ENCODE results near the gene TMED3. TPM values are rescaled to one million over a fixed set of nuclear protein-coding genes. Genes with fewer than 3 reads are reported as not detected.

Gene TMED3
- total and polyA plus RNA-seq, 2 donors (not counting 3 experiments of a cell fraction or from before 2014, with no cell fraction given): 105 to 322 TPM

GRCh38 chr15:79261836-79262235 lies 49.1 kb upstream of the TMED3 start:
- FAIRE-seq (no peak), DNase-seq (ENCODE audit: low read depth, low spot score) (no peak)
- TF ChIP-seq EZH2 (IDR thresholded peaks at IDR 0.05; ENCODE audit: borderline replicate concordance, low read depth, low read length, severe bottlenecking): no peak
- no peak for TF ChIP-seq POLR2A (IDR thresholded peaks at IDR 0.05; ENCODE audit: low read depth, low read length)
- no peak for TF ChIP-seq MYC (IDR thresholded peaks at IDR 0.05; ENCODE audit: low read depth, low read length)
- no peak for TF ChIP-seq CTCF (IDR thresholded peaks at IDR 0.05; ENCODE audit: extremely low read depth in 1 of 2, insufficient read depth in 1 of 2, low read depth in 1 of 2, low read length in 2 of 2)
- no peak for TF ChIP-seq MAX (IDR thresholded peaks at IDR 0.05; ENCODE audit: insufficient read depth, insufficient read length)
- TF ChIP-seq GATA2 (IDR thresholded peaks at IDR 0.05; ENCODE audit: insufficient read depth, insufficient read length, low read depth, low read length): no peak
- no peak for TF ChIP-seq JUN (IDR thresholded peaks at IDR 0.05; ENCODE audit: borderline replicate concordance, insufficient read depth, insufficient read length, low read depth)
- no peak for TF ChIP-seq POLR2AphosphoS5 (IDR thresholded peaks at IDR 0.05; ENCODE audit: insufficient read depth, low read depth, low read length)
- no peak for TF ChIP-seq FOS (IDR thresholded peaks at IDR 0.05; ENCODE audit: borderline replicate concordance, insufficient read depth, low read length)
- ChIA-PET POLR2A (no interaction called here), CTCF (no interaction called here)
- no TSS peak for BruUV-seq (replicated peaks)
- no peaks in the 10 kb centered on the region for H3K36me3 ChIP-seq (ENCODE audit: control insufficient read depth in 2 of 2, extremely low read depth in 1 of 2, insufficient read depth in 2 of 2, low read length in 2 of 2)
- H3K79me2 ChIP-seq (ENCODE audit: control insufficient read depth, insufficient read depth, low read length): no peaks in the 10 kb centered on the region
- H3K27ac ChIP-seq (ENCODE audit: insufficient read depth, low read depth, low read length): no peak overlapping the region
- no peak overlapping the region for H3K4me2 ChIP-seq (ENCODE audit: insufficient read depth, low read length)
- H2AFZ ChIP-seq (ENCODE audit: low read depth, low read length): no peak overlapping the region
- H3K4me3 ChIP-seq (replicated peaks in 1 of 3; ENCODE audit: insufficient read depth in 1 of 3, low read depth in 1 of 3, low read length in 3 of 3): no peak overlapping the region
- H3K9me1 ChIP-seq (replicated peaks; ENCODE audit: control insufficient read depth, extremely low read depth, insufficient read depth, low read length): no peaks in the 10 kb centered on the region
- dilution Hi-C loops (cut with MboI; ENCODE audit: extremely low pct_ligation_motif_present, low sequenced_read_pairs): no loop called here
- no peaks in the 10 kb centered on the region for H3K9me3 ChIP-seq (replicated peaks; ENCODE audit: control insufficient read depth, insufficient read depth, low read length)
- no peaks in the 10 kb centered on the region for H3K27me3 ChIP-seq (ENCODE audit: control insufficient read depth in 2 of 2, insufficient read depth in 2 of 2, low read length in 2 of 2)
- no peaks in the 10 kb centered on the region for H3K4me1 ChIP-seq (ENCODE audit: control insufficient read depth, extremely low read depth, insufficient read depth, low read length)
- H3K9ac ChIP-seq (replicated peaks; ENCODE audit: extremely low read depth, insufficient read depth, low read length): no peak overlapping the region
- intact Hi-C loops (cut with micrococcal nuclease): no loop called here
- H4K20me1 ChIP-seq (replicated peaks; ENCODE audit: control insufficient read depth, extremely low read depth, insufficient read depth, low read length): no peaks in the 10 kb centered on the region
